Motor neuron (in vitro differentiated cells): ENCODE results near the gene TRIM21. TPM values are rescaled to one million over a fixed set of nuclear protein-coding genes. Genes with fewer than 3 reads are reported as not detected.
"Not testable (repeated sequence)": the region's sequence is repeated elsewhere in the genome, so short reads cannot be mapped to it uniquely, and the experiment has no call there.

Source experiments
- ATAC-seq, 8 experiments: fragments of 200-7000 bp; cut with Tn5 transposase; replicated peaks in 6 of 8; 2 replicates each; pipeline ENCODE4 v1.8.0; 2021; ENCODE audit warnings: mild to moderate bottlenecking in 8 of 8, moderate library complexity in 8 of 8
- H3K27ac ChIP-seq, 2 donors: fragments of 250-450 bp; sonication (Bioruptor Pico); 2 replicates each; pipeline ENCODE4 v1.9.0; 2021; ENCODE audit warnings: antibody characterized with exemption in 2 of 2, mild to moderate bottlenecking in 2 of 2, moderate library complexity in 1 of 2
- H3K4me1 ChIP-seq, 2 donors: fragments of 250-450 bp; sonication (Bioruptor Pico); replicated peaks in 1 of 2; 2 replicates each; pipeline ENCODE4 v1.6.1; 2021; ENCODE audit warnings: antibody characterized with exemption in 2 of 2, mild to moderate bottlenecking in 2 of 2, moderate library complexity in 1 of 2
- H3K4me3 ChIP-seq, 5 donors: fragments of 250-450 bp; sonication (Bioruptor Pico); 2 replicates each; pipeline ENCODE4 v1.9.0; 2021; ENCODE audit warnings: antibody characterized with exemption in 5 of 5, mild to moderate bottlenecking in 5 of 5, moderate library complexity in 4 of 5
- WGBS, 10 experiments: fragments of 450-650 bp; shearing (Covaris generic); methylation state at CpG; one replicate each; pipeline ENCODE4 v1.0.0; 2022; 5-methylcytosine and 5-hydroxymethylcytosine counted together
- in situ Hi-C, 9 experiments: fragments of 400-800 bp; cut with MboI; loops; one replicate each; pipeline ENCODE4 v1.15.0; 2021; ENCODE audit warnings: low sequenced_read_pairs in 9 of 9, low pct_unique_long_range_greater_than_20kb in 2 of 9; ENCODE audit not compliant: unreplicated experiment in 9 of 9
- total RNA-seq, 8 experiments: library from RNA; unstranded; fragments of 300-600 nt; gene quantifications; 2 replicates each; pipeline versions ENCODE4 v1.2.3 to v1.2.4, GENCODE V29; 2022

TRIM21 gene
- total RNA-seq, 8 experiments from 2014 or later = 1.8 to 41.9 (median 7.4) TPM

DNA sequence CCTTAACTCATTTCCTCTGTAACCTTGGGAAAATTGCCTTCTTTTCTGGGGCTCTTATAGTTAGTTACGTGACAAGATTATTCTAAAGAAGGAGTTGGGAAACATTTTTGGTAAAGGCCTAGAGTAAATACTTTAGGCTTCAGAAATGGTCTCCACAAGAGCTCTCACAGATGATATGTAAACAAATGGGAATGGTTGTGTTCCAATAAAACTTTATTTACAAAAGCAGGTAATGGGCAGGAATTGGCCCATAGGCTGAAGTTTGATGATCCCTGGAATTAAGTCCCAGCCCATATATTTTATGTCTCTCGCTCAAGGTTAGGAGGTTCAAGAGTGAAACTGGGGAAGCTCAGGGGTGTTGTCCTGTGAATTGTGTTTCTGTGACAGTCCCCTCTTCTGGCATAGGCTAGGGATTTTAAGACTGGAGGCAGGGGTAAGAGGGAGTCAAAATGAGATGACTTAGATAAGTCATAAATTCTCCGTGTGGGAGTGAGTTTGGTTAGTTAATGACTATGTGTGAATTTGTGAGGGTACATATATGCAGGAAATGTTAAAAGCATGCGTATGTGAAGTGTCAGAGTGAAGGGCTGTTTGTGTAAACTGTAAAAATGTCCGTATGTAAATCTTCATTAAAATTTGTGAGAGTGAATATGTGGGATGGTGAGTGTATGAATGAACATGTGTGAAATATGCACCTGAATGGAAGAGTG is 17.9 kb downstream of the TRIM21 start:
- no peak overlapping the region for H3K4me3 ChIP-seq
- ATAC-seq = peak in 3 of 8 experiments; percentile 30 to 78 (median 48)
- in situ Hi-C loops = no loop called here
- 0 to 100% (median 57%) methylated on average over 1 to 4 of the region's 5 CpGs; no CpG with 5 or more reads in 1 of the 10 experiments for WGBS, 10 experiments
- no peak overlapping the region for H3K27ac ChIP-seq
- H3K4me1 ChIP-seq = no peaks in the 10 kb centered on the region

DNA sequence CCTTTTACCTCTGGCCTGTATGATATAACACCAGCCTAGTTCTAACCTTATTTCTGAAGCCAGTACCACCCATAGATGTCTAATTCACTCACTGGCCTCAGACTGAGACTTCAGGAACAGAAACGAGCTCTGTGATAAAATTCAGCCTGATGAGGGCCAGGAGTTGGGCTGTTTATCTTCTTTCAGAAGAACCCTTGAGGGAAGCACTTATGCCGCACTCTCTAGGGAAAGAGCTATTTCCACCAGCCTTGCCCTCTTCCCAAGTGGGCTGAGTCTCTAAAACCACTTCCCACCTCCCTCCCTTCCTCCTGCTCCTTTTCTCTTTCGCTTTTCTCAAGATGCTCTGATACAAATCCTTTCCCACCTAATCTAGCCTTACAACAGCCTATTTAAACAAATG is 23.3 kb downstream of the TRIM21 start:
- in situ Hi-C loops = no loop called here
- Histone ChIP-seq H3K4me1 (no peaks in the 10 kb centered on the region), H3K27ac (no peak overlapping the region), H3K4me3 (no peak overlapping the region)
- WGBS, 10 experiments = 14 to 100% (median 60%) methylated on average over 1 to 3 of the region's 3 CpGs; no CpG with 5 or more reads in 3 of the 10 experiments
- ATAC-seq = no peak

DNA sequence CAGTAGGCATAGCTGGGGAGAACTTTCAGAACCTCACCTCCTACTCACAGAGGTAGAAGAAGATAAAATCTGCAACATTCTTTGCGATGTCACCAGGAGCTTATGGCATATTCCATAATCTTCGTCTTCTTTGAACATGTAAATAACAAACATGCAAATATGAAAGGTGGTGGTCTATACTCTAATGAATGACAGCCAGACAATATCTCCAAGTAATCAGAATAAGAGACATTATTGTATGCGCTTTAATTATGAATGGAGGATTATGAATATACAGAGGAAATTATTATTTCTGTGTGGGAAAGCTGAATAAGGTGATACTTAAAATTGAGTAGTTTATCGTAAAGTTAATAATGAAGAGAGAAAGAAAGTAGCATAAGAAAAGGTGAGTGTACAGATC is 25.2 kb downstream of the TRIM21 start, which contains the start of gene OR52B4:
OR52B4 (minus strand) TSS at position 101 of the 400 bp plus-strand sequence; CDS start at position 10, 91 bp downstream.
- Histone ChIP-seq H3K4me3 (no peak within 1 kb of the TSS), H3K4me1 (no peaks in the 10 kb centered on the region), H3K27ac (no peak within 1 kb of the TSS)
- no peak for ATAC-seq
- in situ Hi-C loops = no loop called here
- 32 to 100% (median 73%) methylated on average over 1 to 4 of the region's 4 CpGs for WGBS, 10 experiments

DNA sequence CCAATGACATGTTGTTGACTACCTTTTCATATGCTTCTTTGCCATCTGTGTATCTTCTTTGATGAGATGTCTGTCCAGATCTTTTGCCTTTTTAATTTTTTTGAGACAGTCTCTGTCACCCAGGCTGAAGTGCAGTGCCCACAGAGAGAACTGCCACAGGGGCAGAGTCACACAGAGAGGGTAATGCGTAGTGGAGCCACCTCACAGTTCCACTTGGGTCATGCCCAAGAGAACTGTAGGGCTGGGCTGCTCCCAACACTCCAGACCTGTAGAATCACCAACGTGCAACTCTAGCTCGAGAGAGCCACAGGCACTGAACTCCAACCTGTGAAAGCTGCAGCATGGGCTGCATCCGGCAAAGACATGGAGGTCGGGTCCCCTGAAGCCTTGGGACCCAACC is 45.4 kb downstream of the TRIM21 start:
- WGBS, 10 experiments = no CpG with 5 or more reads among the region's 5 CpGs
- in situ Hi-C loops, H3K27ac ChIP-seq, H3K4me3 ChIP-seq, ATAC-seq, H3K4me1 ChIP-seq: not testable (repeated sequence)

DNA sequence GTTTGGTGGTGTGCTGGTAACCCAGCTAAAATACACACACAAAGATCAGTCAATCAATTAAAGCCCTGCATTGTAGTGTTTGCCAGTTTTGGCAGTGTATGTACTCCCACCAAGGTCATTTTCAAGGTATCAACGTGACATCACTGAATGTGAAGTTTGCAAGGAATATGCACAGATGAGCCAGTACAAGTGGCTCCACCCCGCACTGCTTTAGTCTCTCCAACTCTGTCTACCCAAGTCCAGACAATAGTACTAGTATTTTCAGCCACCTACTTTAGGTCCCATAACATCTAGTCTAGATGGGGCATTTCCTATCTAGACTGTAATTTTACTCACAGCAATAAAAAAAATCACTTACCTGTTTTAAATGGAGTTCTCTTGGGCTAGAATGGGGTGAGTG is 48.1 kb downstream of the TRIM21 start:
- WGBS, 10 experiments = 0% methylated on average over 1 of the region's 2 CpGs; no CpG with 5 or more reads in 9 of the 10 experiments
- ATAC-seq = peak in 2 of 8 experiments; percentile 16 to 46
- H3K4me1 ChIP-seq, H3K27ac ChIP-seq, in situ Hi-C loops, H3K4me3 ChIP-seq: not testable (repeated sequence)

Other genes starting within 250 kb of the TRIM21 start
- gene OR52B4, start 25.3 kb downstream of the TRIM21 start, total RNA-seq = under 1 TPM in 1 of 8 experiments, not detected in 7; 0.62 TPM
- 1 to 10 TPM in 1 of 8 experiments, under 1 TPM in 3, not detected in 4; 0.17 to 1.1 (median 0.57) TPM for gene OR52K2, start 55.6 kb upstream of the TRIM21 start, total RNA-seq
- gene OR52K1, start 88.9 kb upstream of the TRIM21 start, total RNA-seq = 1 to 10 TPM in 1 of 8 experiments, under 1 TPM in 5, not detected in 2; 0.08 to 1.6 (median 0.19) TPM
- under 1 TPM in 3 of 8 experiments, not detected in 5; 0.36 to 0.66 (median 0.52) TPM for gene OR52M1, start 151.5 kb upstream of the TRIM21 start, total RNA-seq
- gene OR52I2, start 188.0 kb upstream of the TRIM21 start, total RNA-seq = under 1 TPM; 0.05 to 0.52 (median 0.14) TPM
- gene OR52I1, start 200.3 kb upstream of the TRIM21 start, total RNA-seq = under 1 TPM; 0.16 to 0.94 (median 0.40) TPM
- 10 to 100 TPM in 4 of 8 experiments, 1 to 10 TPM in 4; 7.9 to 16.6 (median 10.1) TPM for gene TRIM68, start 214.5 kb upstream of the TRIM21 start, total RNA-seq
- gene OR51D1, start 243.8 kb upstream of the TRIM21 start, total RNA-seq = under 1 TPM in 5 of 8 experiments, not detected in 3; 0.05 to 0.52 (median 0.13) TPM